MM.1S (cell line): ENCODE results near the gene TNFRSF25.
A peak's percentile ranks its signal among the peaks of the same experiment; 100 is the strongest.

ENCODE experiments used
- DNase-seq: peaks from one replicate; pipeline ENCODE4 v3.0.0-alpha.2; 2015
- H2AFZ ChIP-seq: fragments of 300-600 bp; sonication (generic); 2 replicates; pipeline ENCODE4 v1.6.0; 2016; ENCODE audit warnings: antibody characterized with exemption, low read length
- H3F3A ChIP-seq: fragments of 300-600 bp; sonication (generic); 2 replicates; pipeline ENCODE4 v1.6.1; 2016; ENCODE audit warnings: mild to moderate bottlenecking, antibody characterized with exemption, low read length, moderate library complexity, mixed read lengths; ENCODE audit not compliant: insufficient read depth
- H3K27ac ChIP-seq: fragments of 300-600 bp; sonication (generic); 2 replicates; pipeline ENCODE4 v1.5.1; 2016; ENCODE audit warnings: mild to moderate bottlenecking, low read length
- H3K27me3 ChIP-seq: fragments of 300-600 bp; sonication (generic); replicated peaks from 2 replicates; pipeline ENCODE4 v1.6.0; 2016; ENCODE audit warnings: low read length; ENCODE audit not compliant: insufficient read depth
- H3K36me3 ChIP-seq: fragments of 300-600 bp; sonication (generic); replicated peaks from 2 replicates; pipeline ENCODE4 v1.6.1; 2016; ENCODE audit warnings: mild to moderate bottlenecking, low read length, mixed read lengths; ENCODE audit not compliant: insufficient read depth
- H3K4me1 ChIP-seq: fragments of 300-600 bp; sonication (generic); 2 replicates; pipeline ENCODE4 v1.6.1; 2016; ENCODE audit warnings: low read length, mixed read lengths
- H3K4me2 ChIP-seq: fragments of 300-600 bp; sonication (generic); 2 replicates; pipeline ENCODE4 v1.6.0; 2016; ENCODE audit warnings: low read depth, low read length
- H3K4me3 ChIP-seq: fragments of 300-600 bp; sonication (generic); 2 replicates; pipeline ENCODE4 v1.5.1; 2016; ENCODE audit warnings: low read length, mixed read lengths
- H3K79me2 ChIP-seq: fragments of 300-600 bp; sonication (generic); 2 replicates; pipeline ENCODE4 v1.6.1; 2016; ENCODE audit warnings: mixed run types, low read length, mixed read lengths
- H3K9ac ChIP-seq: fragments of 300-600 bp; sonication (generic); 2 replicates; pipeline ENCODE4 v1.6.1; 2016; ENCODE audit warnings: low read length, mixed read lengths
- H3K9me2 ChIP-seq: fragments of 300-600 bp; sonication (generic); replicated peaks from 2 replicates; pipeline ENCODE4 v1.6.1; 2016; ENCODE audit warnings: mild to moderate bottlenecking, low read length, mixed read lengths; ENCODE audit not compliant: insufficient read depth
- H3K9me3 ChIP-seq: fragments of 300-600 bp; sonication (generic); replicated peaks from 2 replicates; pipeline ENCODE4 v1.6.1; 2016; ENCODE audit warnings: mild to moderate bottlenecking, low read length, mixed read lengths; ENCODE audit not compliant: insufficient read depth
- H4K20me1 ChIP-seq: fragments of 300-600 bp; sonication (generic); 2 replicates; pipeline ENCODE4 v1.6.1; 2016; ENCODE audit warnings: mild to moderate bottlenecking, low read length, moderate library complexity, mixed read lengths; ENCODE audit not compliant: insufficient read depth
- CTCF ChIP-seq: fragments of 300-600 bp; sonication (generic); IDR thresholded peaks from 2 replicates; pipeline ENCODE4 v1.5.1; 2016; ENCODE audit warnings: antibody characterized with exemption, low read length, mixed read lengths
- EZH2 ChIP-seq: fragments of 300-600 bp; sonication (generic); optimal IDR thresholded peaks from 2 replicates; pipeline ENCODE3; 2017; ENCODE audit warnings: low read depth, mild to moderate bottlenecking, antibody characterized with exemption, low read length, mixed read lengths
- EZH2phosphoT487 ChIP-seq: fragments of 300-600 bp; sonication (generic); IDR thresholded peaks from 2 replicates; pipeline ENCODE4 v1.6.1; 2018; ENCODE audit warnings: antibody characterized with exemption, low read length

Gene TNFRSF25

GRCh38 chr1:6414881-6415626 lies 50.9 kb downstream of the TNFRSF25 start:
- Histone ChIP-seq H3K4me3 (peak overlapping the region; percentile 11), H3K4me2 (peak overlapping the region; percentile 75), H3K9ac (no peak overlapping the region), H3F3A (peaks cover 5% of the 10 kb centered on the region; the same call in 1 of the 2 replicates), H3K4me1 (peaks cover 4% of the 10 kb centered on the region; the same call in 1 of the 2 replicates), H2AFZ (0 out of 2 replicates have a peak overlapping the region, but pooled peaks have one; percentile 29), H3K9me3 (no peaks in the 10 kb centered on the region), H3K36me3 (no peaks in the 10 kb centered on the region), H4K20me1 (no peaks in the 10 kb centered on the region), H3K27ac (no peak overlapping the region), H3K79me2 (no peaks in the 10 kb centered on the region), H3K27me3 (peaks cover 76% of the 10 kb centered on the region), H3K9me2 (no peaks in the 10 kb centered on the region)
- TF ChIP-seq EZH2 (no peak), EZH2phosphoT487 (no peak), CTCF (no peak)
- DNase-seq, result no peak

GRCh38 chr1:6414443-6414844 lies 51.5 kb downstream of the TNFRSF25 start:
- Histone ChIP-seq H3K27me3 (peaks cover 72% of the 10 kb centered on the region), H3K9ac (no peak overlapping the region), H4K20me1 (no peaks in the 10 kb centered on the region), H3K4me1 (peaks cover 4% of the 10 kb centered on the region; the same call in 1 of the 2 replicates), H3K9me3 (no peaks in the 10 kb centered on the region), H2AFZ (0 out of 2 replicates have a peak overlapping the region, but pooled peaks have one; percentile 29), H3K9me2 (no peaks in the 10 kb centered on the region), H3K4me3 (peak overlapping the region; percentile 11), H3K4me2 (peak overlapping the region; percentile 75), H3F3A (peaks cover 5% of the 10 kb centered on the region; the same call in 1 of the 2 replicates), H3K36me3 (no peaks in the 10 kb centered on the region), H3K79me2 (no peaks in the 10 kb centered on the region), H3K27ac (no peak overlapping the region)
- DNase-seq, result peak; percentile 89
- TF ChIP-seq EZH2 (no peak), CTCF (peak; percentile 82)

- no peaks in the 10 kb centered on the region for H3K9me3 ChIP-seq
- H3F3A ChIP-seq, result peaks cover 5% of the 10 kb centered on the region; the same call in 1 of the 2 replicates
- H3K36me3 ChIP-seq, result no peaks in the 10 kb centered on the region
- H3K4me2 ChIP-seq, result no peak overlapping the region
- TF ChIP-seq CTCF, result no peak
- no peak for TF ChIP-seq EZH2phosphoT487
- TF ChIP-seq EZH2, result no peak
- H3K79me2 ChIP-seq, result no peaks in the 10 kb centered on the region
- peaks cover 69% of the 10 kb centered on the region for H3K27me3 ChIP-seq
- H3K4me1 ChIP-seq, result peaks cover 4% of the 10 kb centered on the region; the same call in 1 of the 2 replicates
- H2AFZ ChIP-seq, result no peak overlapping the region
- no peak overlapping the region for H3K27ac ChIP-seq
- H3K4me3 ChIP-seq, result no peak overlapping the region
- no peak for DNase-seq
- H3K9me2 ChIP-seq, result no peaks in the 10 kb centered on the region
- no peaks in the 10 kb centered on the region for H4K20me1 ChIP-seq
- H3K9ac ChIP-seq, result no peak overlapping the region
Measured at GRCh38 chr1:6412896-6413295, 53.1 kb downstream of the TNFRSF25 start.
